CD14-positive monocyte (primary cell): ENCODE measurements around the gene NBEA. TPM values are rescaled to one million over a fixed set of nuclear protein-coding genes. Genes with fewer than 3 reads are reported as not detected.

ENCODE experiments used
- DNase-seq, 3 donors: peaks; one replicate each; pipeline ENCODE4 v3.0.0-alpha.2; 2011 to 2022
- H2AFZ ChIP-seq: 2 replicates; pipeline ENCODE4 v1.6.0; 2012; ENCODE audit warnings: mild to moderate bottlenecking, low read depth, low read length, inconsistent platforms; ENCODE audit not compliant: insufficient read depth, poor library complexity, severe bottlenecking
- H3K27ac ChIP-seq, 2 donors: 1 replicate in 1 of 2; 2 replicates in 1 of 2; pipeline ENCODE4 v1.5.1; 2012 to 2013; ENCODE audit warnings: low read length in 2 of 2, control low read depth in 1 of 2, inconsistent platforms in 1 of 2, low read depth in 1 of 2, mild to moderate bottlenecking in 1 of 2
- H3K27me3 ChIP-seq, 2 donors: one replicate each; pipeline versions ENCODE4 v1.6.0 to v1.6.1; 2011 to 2013; ENCODE audit warnings: low read length in 2 of 2; ENCODE audit not compliant: control insufficient read depth in 2 of 2, insufficient read depth in 2 of 2
- H3K36me3 ChIP-seq, 2 donors: replicated peaks in 1 of 2; 1 replicate in 1 of 2; 2 replicates in 1 of 2; pipeline versions ENCODE4 v1.5.1 to v1.6.1; 2012 to 2013; ENCODE audit warnings: low read length in 2 of 2, control low read depth in 1 of 2, inconsistent platforms in 1 of 2, mild to moderate bottlenecking in 1 of 2; ENCODE audit not compliant: insufficient read depth in 2 of 2, control insufficient read depth in 1 of 2
- H3K4me1 ChIP-seq, 2 donors: 1 replicate in 1 of 2; 2 replicates in 1 of 2; pipeline versions ENCODE4 v1.5.1 to v1.6.1; 2012 to 2013; ENCODE audit warnings: low read length in 2 of 2, control low read depth in 1 of 2, inconsistent platforms in 1 of 2, mild to moderate bottlenecking in 1 of 2, moderate library complexity in 1 of 2; ENCODE audit not compliant: insufficient read depth in 2 of 2, control insufficient read depth in 1 of 2
- H3K4me2 ChIP-seq: replicated peaks from 2 replicates; pipeline ENCODE3; 2012; ENCODE audit warnings: low read length, moderate library complexity, mild to moderate bottlenecking; ENCODE audit not compliant: poor library complexity, severe bottlenecking; ENCODE audit errors: extremely low read depth
- H3K4me3 ChIP-seq, 3 experiments: fragments of 200-600 bp in 1 of 3; sonication (generic) in 1 of 3; replicated peaks in 1 of 3; 1 replicate in 2 of 3; 2 replicates in 1 of 3; pipeline ENCODE4 v1.5.1; 2011 to 2013; ENCODE audit warnings: low read length in 3 of 3, mild to moderate bottlenecking in 3 of 3, control low read depth in 2 of 3, low read depth in 2 of 3, inconsistent platforms in 1 of 3, moderate library complexity in 1 of 3
- H3K79me2 ChIP-seq: 2 replicates; pipeline ENCODE4 v1.6.0; 2012; ENCODE audit warnings: mild to moderate bottlenecking, control low read depth, inconsistent platforms, low read length, moderate library complexity; ENCODE audit not compliant: insufficient read depth
- H3K9ac ChIP-seq: 2 replicates; pipeline ENCODE4 v1.6.0; 2017; ENCODE audit warnings: low read length, mild to moderate bottlenecking; ENCODE audit not compliant: insufficient read depth, poor library complexity, severe bottlenecking
- H3K9me3 ChIP-seq, 2 donors: replicated peaks in 1 of 2; 1 replicate in 1 of 2; 2 replicates in 1 of 2; pipeline versions ENCODE4 v1.5.1 to v1.6.1; 2012 to 2013; ENCODE audit warnings: low read length in 2 of 2, control low read depth in 1 of 2; ENCODE audit not compliant: control insufficient read depth in 1 of 2, insufficient read depth in 1 of 2
- H4K20me1 ChIP-seq: 2 replicates; pipeline ENCODE4 v1.6.0; 2012; ENCODE audit warnings: mild to moderate bottlenecking, low read length, control low read depth, moderate library complexity; ENCODE audit not compliant: insufficient read depth
- H3K27ac Mint-ChIP-seq, 7 donors: one replicate each; pipeline ENCODE4 v1.8.0; 2020; ENCODE audit warnings: mild to moderate bottlenecking in 7 of 7, mixed read lengths in 7 of 7, moderate library complexity in 6 of 7, inconsistent platforms in 2 of 7
- H3K27me3 Mint-ChIP-seq, 3 donors: one replicate each; pipeline ENCODE4 v1.8.0; 2021 to 2022; ENCODE audit warnings: low read depth in 3 of 3, mild to moderate bottlenecking in 3 of 3, mixed read lengths in 3 of 3, moderate library complexity in 3 of 3, inconsistent platforms in 1 of 3
- H3K36me3 Mint-ChIP-seq, 2 donors: one replicate each; pipeline ENCODE4 v1.8.0; 2020; ENCODE audit warnings: mixed read lengths in 2 of 2, inconsistent platforms in 1 of 2, mild to moderate bottlenecking in 1 of 2
- H3K4me1 Mint-ChIP-seq: one replicate; pipeline ENCODE4 v1.8.0; 2020; ENCODE audit warnings: mild to moderate bottlenecking, mixed read lengths
- H3K4me3 Mint-ChIP-seq, 2 donors: one replicate each; pipeline ENCODE4 v1.8.0; 2020; ENCODE audit warnings: mild to moderate bottlenecking in 2 of 2, mixed read lengths in 2 of 2, moderate library complexity in 1 of 2
- H3K9me3 Mint-ChIP-seq, 7 donors: one replicate each; pipeline ENCODE4 v1.8.0; 2020 to 2022; ENCODE audit warnings: mixed read lengths in 7 of 7, mild to moderate bottlenecking in 6 of 7, moderate library complexity in 6 of 7, inconsistent platforms in 2 of 7
- CTCF ChIP-seq: fragments of 200-600 bp; IDR thresholded peaks from one replicate; pipeline ENCODE4 v1.8.0; 2022; ENCODE audit warnings: antibody characterized with exemption, mild to moderate bottlenecking
- WGBS: methylation state at CpG from one replicate; pipeline ENCODE4 v1.1.5; 2013; ENCODE audit warnings: missing lambda C conversion rate; ENCODE audit not compliant: insufficient coverage; 5-methylcytosine and 5-hydroxymethylcytosine counted together
- intact Hi-C, 2 donors: fragments of 100-400 bp; cut with micrococcal nuclease; formaldehyde crosslinking; loops; one replicate each; pipeline versions ENCODE4 v1.15.0 to v1.15.1; 2023
- polyA plus RNA-seq, 3 donors: library from polyadenylated mRNA; depleted of rRNA in 1 of 3; unstranded in 2 of 3; stranded (reverse) in 1 of 3; fragments of 300-500 nt in 2 of 3; fragments of >200 nt in 1 of 3; fragmentation: Illumina TruSeq in 2 of 3; gene quantifications; 1 replicate in 2 of 3; 2 replicates in 1 of 3; pipeline ENCODE4 v1.2.3, GENCODE V29; 2012 to 2021

The NBEA gene
- polyA plus RNA-seq, 3 donors = 0.03 to 0.23 (median 0.08) TPM

GRCh38 chr13:35469806-35470525 is 527.9 kb downstream of the NBEA start:
- no peak overlapping the region for H3K9ac ChIP-seq
- peaks cover 7 to 9% of the 10 kb centered on the region in 2 donors for H3K4me1 ChIP-seq
- no CpG with 5 or more reads among the region's 10 CpGs for WGBS
- H2AFZ ChIP-seq = no peak overlapping the region
- intact Hi-C loops = no loop called here
- peaks cover 55 to 76% of the 10 kb centered on the region in 2 donors for H3K27me3 ChIP-seq
- Mint-ChIP-seq H3K27me3 (peaks cover 54 to 68% (median 66%) of the 10 kb centered on the region in 3 donors), H3K4me1 (peaks cover 14% of the 10 kb centered on the region), H3K4me3 (peak overlapping the region in 1 of 2 donors; percentile 89), H3K36me3 (peaks cover 0 to 1% of the 10 kb centered on the region in 2 donors), H3K9me3 (peaks cover 0 to 17% (median 8%) of the 10 kb centered on the region in 7 donors), H3K27ac (no peak overlapping the region)
- no peak for TF ChIP-seq CTCF
- no peaks in the 10 kb centered on the region for H3K36me3 ChIP-seq
- no peaks in the 10 kb centered on the region for H3K79me2 ChIP-seq
- no peak overlapping the region for H3K27ac ChIP-seq
- DNase-seq = no peak
- no peak overlapping the region for H3K4me2 ChIP-seq
- H3K4me3 ChIP-seq = no peak overlapping the region
- H4K20me1 ChIP-seq = no peaks in the 10 kb centered on the region
- H3K9me3 ChIP-seq = peaks cover 0 to 30% of the 10 kb centered on the region in 2 donors

GRCh38 chr13:35470671-35471661 is 528.9 kb downstream of the NBEA start:
- Mint-ChIP-seq H3K9me3 (peaks cover 0 to 25% (median 15%) of the 10 kb centered on the region in 7 donors), H3K36me3 (peaks cover 0 to 10% of the 10 kb centered on the region in 2 donors), H3K27me3 (peaks cover 64 to 78% (median 76%) of the 10 kb centered on the region in 3 donors), H3K4me1 (peaks cover 24% of the 10 kb centered on the region), H3K27ac (no peak overlapping the region), H3K4me3 (peak overlapping the region; percentile 51 to 89)
- H3K36me3 ChIP-seq = no peaks in the 10 kb centered on the region
- H3K27ac ChIP-seq = peak overlapping the region in 1 of 2 donors; percentile 8
- TF ChIP-seq CTCF = no peak
- H2AFZ ChIP-seq = no peak overlapping the region
- no peaks in the 10 kb centered on the region for H3K79me2 ChIP-seq
- H3K9me3 ChIP-seq = peaks cover 0 to 39% of the 10 kb centered on the region in 2 donors
- H3K9ac ChIP-seq = no peak overlapping the region
- peak overlapping the region; percentile 48 for H3K4me2 ChIP-seq
- intact Hi-C loops = no loop called here
- 4% methylated on average over 39 of the region's 68 CpGs for whole genome bisulfite sequencing
- peak overlapping the region in 1 of 3 experiments; percentile 31 for H3K4me3 ChIP-seq
- H4K20me1 ChIP-seq = no peaks in the 10 kb centered on the region
- peaks cover 65 to 86% of the 10 kb centered on the region in 2 donors for H3K27me3 ChIP-seq
- peaks cover 17 to 19% of the 10 kb centered on the region in 2 donors for H3K4me1 ChIP-seq
- DNase-seq = peak in 1 of 3 donors; percentile 3
